HG03196 (cell line): ENCODE measurements around the gene DPY30.

Experiments used
- ATAC-seq: cut with Tn5 transposase; IDR thresholded peaks from one replicate; pipeline ENCODE4 v1.9.1; 2021; ENCODE audit not compliant: unreplicated experiment

DPY30 gene

DNA sequence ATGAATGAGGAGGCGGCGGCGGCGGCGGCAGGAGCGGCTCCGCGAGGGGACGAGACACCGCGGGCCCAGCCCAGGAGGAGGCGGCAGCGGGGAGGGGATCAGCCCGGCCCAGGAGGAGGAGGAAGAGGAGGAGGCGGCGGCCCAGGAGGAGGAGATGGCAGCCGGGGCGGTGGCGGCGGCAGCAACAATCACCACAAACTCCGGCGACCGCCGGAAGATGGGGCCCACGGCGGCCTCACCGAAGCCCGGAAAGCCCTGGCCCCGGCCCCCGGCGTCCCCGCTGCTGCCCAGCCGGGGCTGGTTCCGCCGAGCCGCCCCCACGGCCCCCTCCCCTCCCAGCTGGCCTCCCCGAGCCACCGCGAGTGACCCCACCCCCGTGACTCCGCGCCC is 29.3 kb downstream of the DPY30 start:
- peak; percentile 42 for ATAC-seq

DNA sequence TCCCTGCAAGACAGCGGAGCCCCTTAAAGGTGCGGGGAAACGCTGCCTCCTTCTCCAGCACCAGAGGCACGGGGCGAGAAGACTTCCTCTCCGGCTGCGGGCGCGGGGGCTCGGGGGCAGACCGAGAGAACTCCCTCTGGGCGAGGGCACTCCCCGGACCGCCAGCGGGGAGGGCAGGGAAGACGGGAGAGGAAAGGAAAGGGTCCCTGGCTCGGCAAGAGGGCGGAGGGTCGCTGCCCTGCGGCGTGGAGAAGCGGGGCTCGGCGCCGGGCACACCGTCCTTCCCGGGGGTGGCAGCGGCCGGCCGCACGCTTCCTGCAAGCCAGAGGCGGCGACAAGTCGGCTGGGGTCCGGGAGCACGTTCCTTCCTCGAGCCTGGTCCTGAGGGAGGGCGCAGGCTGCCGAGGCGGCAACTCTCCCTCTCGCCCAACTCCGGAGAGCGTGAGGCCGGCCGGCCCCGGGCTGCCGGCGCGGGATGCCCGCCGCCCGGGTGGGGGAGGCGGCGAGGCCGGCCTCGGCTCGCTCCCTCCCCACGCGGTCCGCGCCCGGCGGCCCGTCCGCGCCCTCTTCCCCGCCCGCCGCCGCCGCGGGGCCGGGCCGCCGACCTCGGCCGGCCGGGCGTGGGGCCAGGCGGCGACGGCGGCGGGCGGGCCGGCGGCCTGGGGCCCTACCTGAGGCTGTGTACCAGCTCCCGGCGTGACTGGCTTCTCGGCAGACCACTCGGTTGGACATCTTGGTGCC is 29.9 kb downstream of the DPY30 start:
- ATAC-seq: peak; percentile 18

DNA sequence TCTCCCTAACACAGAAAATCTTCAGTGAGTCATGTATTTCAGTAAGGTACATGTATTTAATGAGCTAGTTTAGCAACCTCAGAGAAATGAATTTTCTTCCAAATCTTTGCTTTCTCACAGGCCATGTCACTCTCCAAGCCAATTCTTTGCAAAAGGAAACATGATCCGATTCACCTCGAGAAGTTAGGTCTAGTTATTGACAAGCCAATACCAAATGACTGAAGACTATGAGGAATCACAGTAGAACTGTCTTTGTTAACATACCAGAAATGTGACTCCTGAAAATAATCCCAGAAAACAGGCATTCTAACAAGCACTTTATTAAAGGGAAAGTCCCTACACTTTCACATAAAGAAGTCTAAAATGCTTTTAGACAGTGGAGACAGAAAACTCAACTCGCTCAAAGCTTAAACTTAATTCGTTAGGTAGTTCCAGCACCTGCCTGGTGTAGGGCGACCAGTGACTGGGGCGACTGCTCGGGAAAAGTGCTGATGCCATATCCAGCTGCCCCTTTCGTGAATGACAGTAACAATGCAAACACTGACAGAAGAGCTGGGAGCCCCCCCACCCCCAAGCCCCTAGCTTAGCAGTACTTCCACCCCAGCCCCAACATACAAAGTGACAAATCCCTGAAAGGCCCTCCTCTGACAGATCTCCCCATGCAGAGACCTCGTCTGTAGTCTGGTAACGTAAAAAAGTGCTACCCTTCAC is 30.6 kb downstream of the DPY30 start:
- ATAC-seq: no peak

DNA sequence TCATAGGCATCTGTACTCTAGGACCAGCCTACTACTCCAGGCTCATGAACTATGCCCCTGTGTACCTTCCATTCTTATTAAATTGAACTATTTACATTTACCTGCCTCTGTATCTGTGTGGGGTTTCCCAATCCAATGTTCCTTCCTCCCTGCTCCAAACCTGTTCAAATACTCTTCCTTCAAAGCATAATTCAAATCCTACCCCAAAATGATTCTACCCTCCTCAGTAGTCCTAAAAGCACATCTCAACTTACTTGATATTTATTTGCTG is 32.5 kb downstream of the DPY30 start:
- no peak for ATAC-seq

DNA sequence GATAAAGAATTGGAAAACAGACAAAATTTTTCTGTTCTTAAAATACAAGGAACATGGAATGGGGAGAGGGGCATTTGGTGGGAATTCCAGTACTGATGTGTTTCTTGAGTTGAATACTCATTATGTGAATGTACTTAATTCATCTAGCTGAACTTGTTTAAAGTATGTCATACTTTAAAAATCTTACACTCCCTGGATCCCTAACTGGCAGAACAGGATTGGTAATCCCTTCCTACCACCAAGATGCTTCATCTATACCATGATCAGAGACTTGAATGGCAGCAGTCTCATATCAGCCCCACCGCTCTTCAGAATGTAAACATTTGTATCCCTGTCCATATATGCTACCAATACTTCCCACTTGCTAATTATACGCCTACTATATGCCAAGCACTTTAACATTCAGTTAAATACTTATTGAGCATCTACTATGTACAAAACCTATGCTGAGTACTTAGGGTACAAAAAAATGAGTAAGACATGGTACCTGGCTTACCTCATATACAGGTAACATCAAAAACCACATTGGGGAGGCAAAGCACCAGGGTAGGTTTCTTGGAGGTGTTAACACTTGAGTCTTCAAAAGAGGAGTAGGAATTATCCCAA is 34.1 kb downstream of the DPY30 start:
- ATAC-seq: no peak

DNA sequence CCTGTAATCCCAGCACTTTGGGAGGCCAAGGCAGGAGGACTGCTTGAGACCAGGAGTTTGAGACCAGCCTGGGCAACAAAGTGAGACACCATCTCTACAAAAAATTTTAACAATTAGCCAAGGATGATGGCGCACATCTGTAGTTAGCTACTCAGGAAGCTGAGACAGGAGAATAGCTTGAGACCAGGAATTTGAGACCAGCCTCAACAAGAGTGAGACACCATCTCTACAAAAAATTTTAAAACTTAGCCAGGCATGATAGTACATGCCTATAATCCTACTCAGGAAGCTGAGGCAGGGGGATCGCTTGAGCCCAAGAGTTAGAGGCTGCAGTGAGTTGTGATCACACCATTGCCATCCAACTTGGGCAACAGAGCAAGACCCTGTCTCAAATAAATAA is 35.8 kb downstream of the DPY30 start:
- no peak for ATAC-seq

DNA sequence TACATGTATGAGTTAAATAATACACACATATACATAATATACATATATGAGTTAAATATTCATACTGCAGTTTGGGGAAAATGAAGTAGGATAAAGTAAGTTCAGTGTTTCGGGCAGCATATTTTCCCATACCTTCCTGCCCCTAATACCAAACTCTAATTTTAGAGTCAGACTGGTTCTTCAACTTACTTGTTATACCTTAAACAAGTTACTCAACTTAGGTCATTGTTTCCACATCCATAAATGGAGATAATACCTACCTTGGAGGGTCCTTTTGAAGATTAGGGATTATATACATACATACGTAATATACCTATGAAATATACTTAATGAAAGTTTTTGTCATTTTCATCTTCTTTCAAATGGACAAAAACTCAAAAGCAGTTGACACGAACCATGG is 37.2 kb downstream of the DPY30 start:
- no peak for ATAC-seq

DNA sequence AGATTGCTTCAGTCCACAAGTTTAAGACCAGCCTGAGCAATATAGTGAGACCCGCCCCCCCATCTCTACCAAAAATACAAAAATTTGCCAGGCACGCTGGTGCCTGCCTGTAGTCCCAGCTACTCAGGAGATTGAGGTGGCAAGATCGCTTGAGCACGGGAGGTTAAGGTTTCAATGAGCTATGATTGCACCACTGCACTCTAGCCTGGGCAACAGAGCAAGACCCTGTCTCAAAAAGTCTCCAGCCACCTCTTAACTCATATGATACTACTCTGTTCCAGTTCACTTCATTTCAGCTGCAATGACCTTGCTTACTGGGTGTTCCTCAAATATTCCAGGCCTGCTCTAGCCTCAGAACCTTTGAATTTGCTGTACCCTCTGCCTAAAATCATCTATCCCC is 40.2 kb downstream of the DPY30 start:
- ATAC-seq: no peak

DNA sequence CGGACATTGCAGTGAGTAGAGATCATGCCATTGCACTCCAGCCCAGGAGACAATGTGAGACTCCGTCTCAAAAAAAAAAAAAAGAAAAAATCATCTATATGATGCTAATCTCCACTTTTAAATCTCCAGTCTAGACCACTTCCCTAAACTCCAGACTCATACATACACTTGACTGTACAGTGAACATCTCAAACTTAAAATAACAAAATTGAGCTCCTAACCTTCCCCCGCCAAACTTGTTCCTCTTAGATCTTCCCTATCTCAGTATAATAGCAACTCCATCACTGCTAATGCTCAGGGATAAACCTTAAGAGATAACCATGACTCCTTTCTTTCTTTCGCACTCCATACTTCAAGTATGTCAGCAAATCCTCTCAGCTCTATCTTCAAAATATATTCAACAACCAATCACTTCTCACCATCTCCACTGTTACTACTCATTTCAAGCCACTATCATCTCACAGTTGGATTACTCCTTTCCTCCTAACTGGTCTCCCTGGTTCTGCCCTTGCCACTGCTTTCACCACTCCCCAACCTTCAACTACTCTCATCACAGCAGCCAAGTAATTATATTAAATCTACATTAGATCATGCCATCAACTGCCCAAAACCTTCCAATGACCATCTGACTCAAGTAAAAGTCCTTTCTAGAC is 40.7 kb downstream of the DPY30 start:
- no peak for ATAC-seq

DNA sequence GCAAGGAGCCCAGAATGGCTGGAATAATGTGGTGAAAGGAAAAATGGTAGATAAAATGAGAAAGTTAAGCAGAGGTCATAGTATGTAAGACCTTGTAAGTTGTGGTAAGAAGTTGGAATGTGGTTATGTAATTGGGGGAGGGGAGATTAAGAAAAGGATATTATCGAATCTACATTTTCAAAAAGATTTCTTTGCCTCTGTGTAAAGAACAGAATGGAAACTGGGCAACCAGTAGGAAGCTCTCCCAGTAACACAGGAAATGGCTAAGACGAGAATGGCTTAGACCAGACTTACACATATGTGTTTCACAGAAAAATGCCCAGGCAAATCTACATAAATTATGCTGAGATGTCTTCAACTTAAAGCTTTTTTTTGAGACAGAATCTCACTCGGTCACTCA is 42.0 kb downstream of the DPY30 start:
- no peak for ATAC-seq

DNA sequence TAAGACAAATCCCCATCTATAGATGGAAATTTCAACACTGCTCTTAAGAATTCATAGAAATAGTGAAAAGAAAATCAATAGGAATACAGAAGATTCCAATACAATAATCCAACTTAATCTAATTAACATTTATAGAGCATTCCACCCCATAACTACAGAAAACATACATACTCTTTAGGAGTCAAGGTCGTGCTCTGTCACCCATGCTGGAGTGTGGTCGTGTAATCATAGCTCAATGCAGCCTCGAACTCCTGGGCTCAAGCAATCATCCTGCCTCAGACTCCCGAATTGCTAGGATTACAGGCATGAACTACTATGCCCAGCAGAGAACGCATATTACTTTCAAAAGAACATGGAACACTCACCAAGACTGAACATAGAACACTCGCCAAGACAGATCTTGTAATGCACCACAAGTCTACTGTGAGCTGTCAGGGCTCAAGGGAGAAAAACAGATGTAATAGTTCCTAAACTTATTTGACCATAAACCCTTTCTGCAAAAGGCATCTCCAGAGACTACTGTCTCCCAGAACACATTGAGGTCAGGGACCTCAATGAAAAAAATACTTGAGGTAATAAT is 42.9 kb downstream of the DPY30 start:
- no peak for ATAC-seq

DNA sequence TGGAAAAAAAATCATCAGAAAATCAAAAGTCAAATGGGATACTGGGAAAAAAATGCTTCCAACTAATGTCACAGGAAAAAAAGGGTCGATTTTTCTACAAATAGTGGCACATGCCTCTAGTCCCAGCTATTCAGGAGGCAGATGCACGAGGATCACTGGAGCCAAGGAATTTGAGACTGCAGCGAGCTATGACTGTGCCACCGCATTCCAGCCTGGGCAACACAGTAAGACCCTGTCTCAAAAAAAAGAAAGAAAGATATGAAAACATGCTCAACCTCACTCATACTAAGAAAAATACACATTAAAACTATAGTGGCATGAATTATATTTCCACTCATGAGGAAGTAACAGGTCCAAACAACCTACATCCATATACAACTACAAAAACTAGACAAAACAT is 46.7 kb downstream of the DPY30 start:
- no peak for ATAC-seq

DNA sequence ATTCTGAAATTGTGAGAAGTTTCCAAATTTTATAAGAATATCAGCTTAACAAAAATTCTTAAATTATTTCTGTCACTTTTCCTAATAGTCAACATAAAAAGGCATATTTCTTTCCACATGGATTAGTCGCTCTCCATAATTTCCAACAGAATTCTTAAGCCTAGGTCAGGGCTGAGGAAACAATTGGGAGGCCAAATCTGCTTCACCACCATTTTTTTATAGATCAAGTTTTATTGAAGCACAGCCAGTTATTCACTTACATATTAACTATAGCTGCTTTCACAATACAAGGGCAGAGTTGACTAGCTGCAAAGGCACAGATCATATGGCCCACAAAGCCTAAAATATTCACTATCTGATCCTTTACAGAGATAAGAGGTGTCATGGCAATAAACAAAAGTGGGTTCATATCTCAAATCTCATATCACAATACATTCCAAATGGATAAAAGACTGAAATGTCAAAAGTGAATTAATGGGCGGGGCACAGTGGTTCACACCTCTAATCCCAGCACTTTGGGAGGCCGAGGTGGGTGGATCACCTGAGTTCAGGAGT is 47.5 kb downstream of the DPY30 start:
- no peak for ATAC-seq

DNA sequence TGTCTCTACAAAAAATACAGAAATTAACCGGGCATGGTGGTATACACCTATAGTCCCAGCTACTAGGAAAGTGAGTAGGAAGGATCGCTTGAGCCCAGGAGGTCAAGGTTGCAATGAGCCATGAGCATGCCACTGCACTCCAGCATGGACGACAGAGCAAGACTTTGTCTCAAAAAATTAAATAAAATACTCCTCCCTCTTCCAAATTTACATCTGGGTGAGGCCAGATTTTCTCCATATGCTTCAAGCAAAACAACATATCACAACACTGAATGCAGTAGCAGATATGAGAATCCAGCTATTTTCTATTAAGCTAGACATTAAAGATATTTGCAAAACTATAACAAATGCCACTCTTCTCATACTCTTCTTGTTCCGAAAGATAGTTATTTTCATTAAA is 49.7 kb downstream of the DPY30 start:
- no peak for ATAC-seq

DNA sequence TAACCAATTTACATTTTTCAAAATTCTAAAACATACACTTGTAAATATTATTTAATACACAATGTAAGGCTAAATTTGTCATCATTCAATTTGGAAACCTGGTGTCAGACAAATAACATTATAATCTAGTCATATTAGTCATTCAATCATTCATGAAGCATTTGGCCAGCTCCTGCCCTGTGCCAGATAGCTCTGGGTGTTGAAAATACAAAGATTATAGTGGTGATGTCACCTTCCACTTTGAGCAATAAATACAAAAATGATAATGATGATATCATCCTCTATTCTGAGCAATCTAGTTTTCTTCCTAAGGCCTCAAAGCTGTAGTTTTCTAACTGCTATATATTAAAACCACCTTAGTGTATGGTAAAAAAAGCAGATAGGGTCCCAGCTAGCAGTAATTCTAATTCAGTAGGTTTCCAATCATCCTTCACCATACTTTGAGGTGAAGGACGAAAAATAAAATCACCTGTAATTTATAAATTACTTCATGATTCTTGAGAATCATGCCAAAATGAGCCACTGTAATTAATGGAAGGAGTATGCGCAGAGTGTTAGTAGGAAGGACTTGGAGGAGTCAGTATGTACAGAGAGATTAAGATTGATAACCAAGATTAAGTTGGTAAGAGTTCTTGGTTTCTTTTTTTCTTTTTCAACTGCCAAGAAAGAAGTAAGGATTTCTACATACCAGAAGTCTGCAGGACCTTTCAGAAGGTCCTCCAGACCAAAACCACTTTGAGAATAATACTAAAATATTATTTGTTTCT is 52.0 kb downstream of the DPY30 start:
- no peak for ATAC-seq

DNA sequence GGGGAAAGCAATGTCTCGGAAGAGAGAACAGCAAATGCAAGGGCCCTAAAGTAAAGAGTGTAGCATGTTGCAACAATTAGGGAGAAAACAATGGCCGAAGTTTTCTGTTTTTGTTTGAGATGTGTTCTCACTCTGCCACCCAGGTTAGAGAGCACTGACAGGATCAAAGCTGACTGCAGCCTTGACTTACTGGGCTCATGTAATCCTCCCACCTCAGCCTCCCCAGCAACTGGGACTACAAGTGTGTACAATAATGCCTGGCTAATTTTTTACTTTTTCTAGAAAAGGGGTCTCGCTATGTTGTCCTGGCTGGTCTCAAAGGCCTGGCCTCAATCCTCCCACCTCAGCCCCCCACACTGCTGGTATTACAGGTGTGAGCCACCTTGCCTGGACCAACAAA is 52.7 kb downstream of the DPY30 start:
- ATAC-seq: no peak

DNA sequence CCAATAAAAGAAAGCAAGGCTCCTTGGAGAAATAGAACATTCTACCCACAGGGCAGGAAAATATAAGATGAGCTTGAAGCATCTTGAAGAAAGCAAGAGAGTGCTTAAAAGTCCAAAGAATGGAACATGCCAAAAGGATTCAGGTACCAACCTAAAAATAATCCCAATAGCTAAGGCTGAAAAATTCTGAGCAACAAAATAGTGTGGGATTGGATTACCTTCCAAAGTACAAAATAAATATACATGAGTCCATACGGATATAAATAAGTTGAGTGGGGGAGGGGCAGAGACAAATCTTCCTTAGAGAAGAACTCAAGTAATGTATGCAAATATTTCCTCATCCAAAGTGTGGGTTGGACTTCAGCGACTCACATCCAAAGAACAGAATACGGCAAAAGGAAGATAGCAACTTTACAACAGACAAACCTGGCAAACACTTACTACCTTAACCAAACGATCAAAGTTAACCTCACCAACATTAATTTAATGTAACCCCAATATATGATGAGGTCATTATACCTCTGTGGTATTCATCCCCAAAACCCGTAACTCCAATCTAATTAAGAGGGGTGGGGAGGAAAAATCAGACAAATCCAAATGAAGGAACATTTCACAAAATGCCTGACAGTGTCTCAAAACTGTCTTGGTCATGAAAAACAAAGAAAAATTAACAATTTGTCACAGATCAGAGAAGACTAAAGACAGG is 55.7 kb downstream of the DPY30 start:
- no peak for ATAC-seq

DNA sequence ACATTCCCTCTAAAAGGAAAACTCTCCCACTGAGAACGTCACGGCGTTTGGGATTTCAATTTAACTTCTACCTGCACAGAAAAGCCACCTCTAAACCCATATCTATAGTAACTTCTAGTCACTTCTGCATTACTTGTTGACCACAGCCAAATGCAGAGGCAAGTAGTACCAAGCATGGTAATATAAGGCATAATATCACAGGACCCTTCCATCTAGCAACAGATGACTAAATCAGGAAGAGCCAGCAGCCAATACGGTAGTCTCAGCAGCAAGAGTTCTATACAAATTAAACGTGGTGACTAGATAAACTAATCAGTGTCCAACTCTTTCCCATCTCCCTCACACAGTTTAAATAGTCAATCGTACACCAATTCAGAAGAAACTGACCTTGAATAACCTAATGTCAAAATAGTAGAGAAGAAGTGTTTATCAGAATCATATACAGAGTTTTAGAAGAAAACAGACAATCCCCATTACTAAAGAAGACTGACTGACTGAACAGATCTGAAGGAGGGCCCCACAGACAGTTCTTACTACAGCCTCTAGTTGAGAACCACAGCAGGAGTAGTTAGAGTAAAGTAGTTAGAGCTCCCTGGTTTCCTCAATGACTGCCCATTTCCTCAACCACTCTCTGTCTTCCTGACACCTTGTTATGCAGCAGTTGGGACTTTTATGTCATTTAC is 58.8 kb downstream of the DPY30 start:
- ATAC-seq: peak; percentile 93

DNA sequence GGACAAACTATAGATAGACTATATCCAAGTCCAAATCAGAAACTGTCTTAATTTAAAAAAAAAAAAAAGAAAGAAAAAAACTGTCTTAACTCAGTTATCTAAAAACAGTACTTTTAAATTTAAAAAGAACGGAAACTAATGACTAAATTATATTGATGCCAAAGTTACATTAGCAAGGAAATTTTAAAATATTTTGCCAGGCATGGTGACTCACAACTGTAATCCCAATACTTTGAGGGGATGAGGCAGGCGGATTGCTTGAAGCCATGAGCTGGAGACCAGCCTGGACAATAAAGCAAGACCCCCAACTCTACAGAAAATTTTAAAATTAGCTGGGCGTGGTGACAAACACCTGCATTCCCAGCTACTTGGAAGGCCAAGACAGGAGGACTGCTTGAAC is 59.6 kb downstream of the DPY30 start:
- ATAC-seq: no peak

DNA sequence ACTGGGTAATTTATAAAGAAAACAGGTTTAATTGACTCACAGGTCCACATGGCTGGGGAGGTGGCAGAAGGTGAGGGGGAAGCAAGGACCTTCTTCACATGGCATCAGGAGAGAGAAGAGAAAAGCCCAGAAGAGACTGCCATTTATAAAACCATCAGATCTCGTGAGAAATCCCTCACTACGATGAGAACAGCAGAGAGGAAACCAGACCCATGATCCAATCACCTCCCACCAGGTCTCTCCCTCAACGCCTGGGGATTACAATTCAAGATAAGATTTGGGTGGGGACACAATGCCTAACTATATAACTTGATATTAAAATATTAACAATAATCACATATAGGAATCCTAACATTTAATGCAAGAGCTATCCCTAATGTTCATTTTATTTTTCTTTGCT is 60.6 kb downstream of the DPY30 start:
- ATAC-seq: no peak
